DOHH2 (cell line): ENCODE results near the gene KLHDC4.

Experiments used
- H3F3A ChIP-seq: fragments of 200-600 bp; sonication (generic), shearing (Covaris generic); 2 replicates; pipeline ENCODE4 v1.6.0; 2016; ENCODE audit warnings: antibody characterized with exemption, mild to moderate bottlenecking; ENCODE audit not compliant: control insufficient read depth, insufficient read depth
- H3K27ac ChIP-seq: fragments of 200-600 bp; sonication (generic); 2 replicates; pipeline ENCODE4 v1.5.1; 2014; ENCODE audit warnings: low read depth, mild to moderate bottlenecking, low read length, moderate library complexity
- H3K27me3 ChIP-seq: fragments of 200-600 bp; sonication (generic); 2 replicates; pipeline ENCODE4 v1.6.1; 2014; ENCODE audit warnings: mild to moderate bottlenecking, low read length, mixed read lengths; ENCODE audit not compliant: control insufficient read depth
- H3K36me3 ChIP-seq: fragments of 200-600 bp; sonication (generic); 2 replicates; pipeline ENCODE4 v1.6.1; 2014; ENCODE audit warnings: mild to moderate bottlenecking, low read length, moderate library complexity, mixed read lengths; ENCODE audit not compliant: control insufficient read depth
- H3K4me1 ChIP-seq: fragments of 200-600 bp; sonication (generic); 2 replicates; pipeline ENCODE4 v1.6.1; 2014; ENCODE audit warnings: mild to moderate bottlenecking, low read length, mixed read lengths; ENCODE audit not compliant: control insufficient read depth
- H3K4me2 ChIP-seq: fragments of 200-600 bp; sonication (generic); 2 replicates; pipeline ENCODE4 v1.6.0; 2014; ENCODE audit warnings: mild to moderate bottlenecking, low read length, moderate library complexity
- H3K4me3 ChIP-seq: fragments of 200-600 bp; sonication (generic); 2 replicates; pipeline ENCODE4 v1.5.1; 2014; ENCODE audit warnings: mild to moderate bottlenecking, low read length, mixed read lengths
- H3K79me2 ChIP-seq: fragments of 200-600 bp; sonication (generic); 2 replicates; pipeline ENCODE4 v1.6.1; 2014; ENCODE audit warnings: mild to moderate bottlenecking, low read length, mixed read lengths; ENCODE audit not compliant: control insufficient read depth
- H3K9me2 ChIP-seq: fragments of 200-600 bp; sonication (generic); replicated peaks from 2 replicates; pipeline ENCODE4 v1.6.1; 2014; ENCODE audit warnings: mild to moderate bottlenecking, low read length, mixed read lengths; ENCODE audit not compliant: control insufficient read depth
- H3K9me3 ChIP-seq: fragments of 200-600 bp; sonication (generic); 2 replicates; pipeline ENCODE4 v1.6.1; 2014; ENCODE audit warnings: antibody characterized with exemption, low read length, mixed read lengths; ENCODE audit not compliant: control insufficient read depth, insufficient read depth
- H4K20me1 ChIP-seq: fragments of 200-600 bp; sonication (generic); 2 replicates; pipeline ENCODE4 v1.6.0; 2014; ENCODE audit warnings: low read depth, mild to moderate bottlenecking, antibody characterized with exemption, low read length, moderate library complexity; ENCODE audit not compliant: control insufficient read depth, insufficient read depth
- CTCF ChIP-seq: fragments of 200-600 bp; sonication (generic); IDR thresholded peaks from one replicate; pipeline ENCODE4 v1.5.1; 2014; ENCODE audit warnings: antibody characterized with exemption, mild to moderate bottlenecking, low read depth, low read length; ENCODE audit not compliant: poor library complexity, severe bottlenecking
- EZH2phosphoT487 ChIP-seq: fragments of 200-600 bp; sonication (generic); IDR thresholded peaks from 2 replicates; pipeline ENCODE4 v1.6.1; 2017; ENCODE audit warnings: borderline replicate concordance, mild to moderate bottlenecking, antibody characterized with exemption, low read length, moderate library complexity, mixed read lengths

KLHDC4 gene

DNA sequence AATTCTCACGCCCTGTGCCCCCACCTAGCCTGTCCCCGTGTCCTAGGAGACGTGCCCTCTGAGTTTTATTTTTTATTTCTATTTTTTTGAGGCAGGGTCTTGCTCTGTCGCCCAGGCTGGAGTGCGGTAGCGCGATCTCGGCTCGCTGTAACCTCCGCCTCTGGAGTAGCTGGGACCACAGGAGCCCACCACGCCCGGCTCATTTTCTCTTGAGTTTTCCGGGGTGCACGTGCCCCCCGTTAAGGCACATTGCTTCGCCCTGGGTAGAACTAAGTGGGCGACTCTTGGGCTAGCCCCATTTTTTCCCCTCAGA lies 655 bp upstream of the KLHDC4 start:
- Histone ChIP-seq H3K79me2 (peaks cover 54% of the 10 kb centered on the region), H3K9me3 (no peaks in the 10 kb centered on the region), H3F3A (peaks cover 35% of the 10 kb centered on the region), H4K20me1 (peaks cover 8% of the 10 kb centered on the region; the same call in 1 of the 2 replicates), H3K27me3 (no peaks in the 10 kb centered on the region), H3K4me2 (peak overlapping the region; percentile 91), H3K27ac (peak overlapping the region; percentile 85), H3K4me3 (peak overlapping the region; percentile 89), H3K36me3 (peaks cover 39% of the 10 kb centered on the region), H3K4me1 (peaks cover 78% of the 10 kb centered on the region), H3K9me2 (no peaks in the 10 kb centered on the region)
- TF ChIP-seq CTCF (no peak), EZH2phosphoT487 (no peak)

- peak overlapping the region; percentile 91 for H3K4me2 ChIP-seq
- H3K27me3 ChIP-seq: no peaks in the 10 kb centered on the region
- H3K27ac ChIP-seq: peak overlapping the region; percentile 85
- no peaks in the 10 kb centered on the region for H3K9me3 ChIP-seq
- H3K79me2 ChIP-seq: peaks cover 64% of the 10 kb centered on the region
- H3K4me1 ChIP-seq: peaks cover 76% of the 10 kb centered on the region
- H4K20me1 ChIP-seq: peaks cover 8% of the 10 kb centered on the region; the same call in 1 of the 2 replicates
- peaks cover 35% of the 10 kb centered on the region for H3F3A ChIP-seq
- TF ChIP-seq EZH2phosphoT487: no peak
- TF ChIP-seq CTCF: no peak
- no peaks in the 10 kb centered on the region for H3K9me2 ChIP-seq
- H3K4me3 ChIP-seq: peak overlapping the region; percentile 89
- H3K36me3 ChIP-seq: peaks cover 49% of the 10 kb centered on the region
Measured at GRCh38 chr16:87765473-87765775, 362 bp downstream of the KLHDC4 start.

DNA sequence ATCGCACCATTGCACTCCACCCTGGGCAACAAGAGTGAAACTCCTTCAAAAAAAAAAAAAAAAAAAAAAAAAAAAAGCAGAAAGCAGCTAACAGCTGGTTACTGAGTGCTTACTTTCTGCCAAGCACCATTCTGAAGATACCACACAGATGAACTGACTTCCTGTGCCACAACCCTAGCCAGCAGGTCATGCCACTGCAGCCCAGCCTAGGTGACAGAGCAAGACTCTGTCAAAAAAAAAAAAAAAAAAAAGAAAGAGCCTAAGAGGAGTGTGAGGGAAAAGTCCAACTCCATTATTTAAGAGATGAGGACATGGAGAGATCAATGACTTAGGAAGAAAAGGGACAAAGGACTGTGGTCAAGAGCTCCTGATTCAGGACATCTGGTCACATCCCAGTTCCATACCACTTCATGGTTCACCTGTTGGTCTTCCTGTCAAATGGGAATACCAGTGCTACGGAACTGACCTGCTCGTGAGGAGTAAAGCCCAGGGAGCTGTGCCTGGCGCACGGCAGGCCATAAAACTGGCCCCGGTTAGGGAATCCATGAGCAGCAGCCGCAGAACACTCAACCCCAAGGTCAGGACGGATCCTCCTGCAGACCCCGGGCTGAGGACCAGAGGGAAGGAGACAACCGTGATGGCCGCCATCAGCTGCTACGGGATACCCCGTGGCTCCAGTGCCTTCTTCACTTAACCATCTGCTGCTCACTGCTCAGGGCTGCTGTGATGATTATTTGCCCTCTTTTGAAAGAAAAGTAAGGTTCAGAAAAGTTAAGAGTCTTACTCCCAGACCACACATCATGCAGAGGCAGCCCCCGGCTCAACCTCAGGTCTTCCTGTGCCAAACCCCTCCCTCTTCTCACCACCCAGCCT lies 950 bp downstream of the KLHDC4 start:
- peak overlapping the region; percentile 85 for H3K27ac ChIP-seq
- no peaks in the 10 kb centered on the region for H3K9me3 ChIP-seq
- H3K4me3 ChIP-seq: peak overlapping the region; percentile 89
- TF ChIP-seq CTCF: no peak
- H3K79me2 ChIP-seq: peaks cover 70% of the 10 kb centered on the region
- H4K20me1 ChIP-seq: peaks cover 8% of the 10 kb centered on the region; the same call in 1 of the 2 replicates
- H3K4me2 ChIP-seq: peak overlapping the region; percentile 91
- no peaks in the 10 kb centered on the region for H3K9me2 ChIP-seq
- H3K4me1 ChIP-seq: peaks cover 71% of the 10 kb centered on the region
- peaks cover 53% of the 10 kb centered on the region for H3K36me3 ChIP-seq
- H3K27me3 ChIP-seq: no peaks in the 10 kb centered on the region
- H3F3A ChIP-seq: peaks cover 35% of the 10 kb centered on the region
